ENCODE data around the gene MANSC4.

DNA sequence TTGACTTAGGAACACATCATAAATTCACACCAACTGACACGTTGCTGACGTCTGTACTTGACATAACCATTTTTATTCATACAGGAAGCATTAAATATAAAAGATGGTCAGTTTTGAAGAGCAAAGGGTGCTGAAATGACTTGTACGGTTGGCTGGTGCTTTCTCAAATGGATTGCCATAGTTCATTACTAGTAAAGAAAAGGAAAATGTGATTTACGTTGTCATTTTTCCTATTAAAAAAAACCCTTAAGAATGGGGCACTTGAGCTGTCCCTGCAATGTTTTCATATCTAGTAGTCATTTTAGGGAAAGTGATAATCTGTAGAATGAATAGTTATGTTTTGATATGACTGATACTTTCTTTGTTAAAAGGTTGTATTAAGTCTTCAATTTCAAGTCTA, 22.5 kb upstream of the MANSC4 start:
- TF ChIP-seq POLR2AphosphoS5 (IDR thresholded peaks at IDR 0.05; ENCODE audit: low read depth), result no peak
- TF ChIP-seq, protein P1, sequence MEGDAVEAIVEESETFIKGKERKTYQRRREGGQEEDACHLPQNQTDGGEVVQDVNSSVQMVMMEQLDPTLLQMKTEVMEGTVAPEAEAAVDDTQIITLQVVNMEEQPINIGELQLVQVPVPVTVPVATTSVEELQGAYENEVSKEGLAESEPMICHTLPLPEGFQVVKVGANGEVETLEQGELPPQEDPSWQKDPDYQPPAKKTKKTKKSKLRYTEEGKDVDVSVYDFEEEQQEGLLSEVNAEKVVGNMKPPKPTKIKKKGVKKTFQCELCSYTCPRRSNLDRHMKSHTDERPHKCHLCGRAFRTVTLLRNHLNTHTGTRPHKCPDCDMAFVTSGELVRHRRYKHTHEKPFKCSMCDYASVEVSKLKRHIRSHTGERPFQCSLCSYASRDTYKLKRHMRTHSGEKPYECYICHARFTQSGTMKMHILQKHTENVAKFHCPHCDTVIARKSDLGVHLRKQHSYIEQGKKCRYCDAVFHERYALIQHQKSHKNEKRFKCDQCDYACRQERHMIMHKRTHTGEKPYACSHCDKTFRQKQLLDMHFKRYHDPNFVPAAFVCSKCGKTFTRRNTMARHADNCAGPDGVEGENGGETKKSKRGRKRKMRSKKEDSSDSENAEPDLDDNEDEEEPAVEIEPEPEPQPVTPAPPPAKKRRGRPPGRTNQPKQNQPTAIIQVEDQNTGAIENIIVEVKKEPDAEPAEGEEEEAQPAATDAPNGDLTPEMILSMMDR (conservative IDR thresholded peaks at IDR 0.05; ENCODE audit: low read depth in 2 of 2), result no peak
